CD4-positive, alpha-beta T cell treated with Interferon gamma for 1 hour (primary cell): ENCODE data around the gene DTNBP1.
"Not testable (repeated sequence)": the region's sequence is repeated elsewhere in the genome, so short reads cannot be mapped to it uniquely, and the experiment has no call there.

Experiments used
- DNase-seq: peaks from one replicate; pipeline ENCODE4 v3.0.0-alpha.2; 2020

Gene DTNBP1

DNA sequence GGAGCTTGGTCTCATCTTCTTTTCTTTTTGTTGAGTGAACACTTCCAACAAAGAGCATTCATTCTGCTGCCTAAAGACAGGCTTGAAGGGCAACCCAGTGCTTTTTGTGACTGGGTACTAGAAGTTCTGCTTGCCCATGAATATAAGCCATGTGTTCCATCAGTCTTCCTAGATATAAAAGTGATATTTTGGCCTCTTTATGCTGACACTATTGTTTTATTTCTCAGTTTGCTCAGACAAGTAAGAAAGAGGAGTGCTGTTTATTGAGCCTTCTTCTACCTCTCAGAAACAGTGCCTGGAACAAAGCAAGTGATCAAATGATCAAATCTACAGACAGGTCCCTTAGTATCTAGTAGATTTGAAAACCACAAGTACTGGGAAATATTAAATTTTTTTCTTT is 2.4 kb upstream of the DTNBP1 start:
- DNase-seq, result no peak

DNA sequence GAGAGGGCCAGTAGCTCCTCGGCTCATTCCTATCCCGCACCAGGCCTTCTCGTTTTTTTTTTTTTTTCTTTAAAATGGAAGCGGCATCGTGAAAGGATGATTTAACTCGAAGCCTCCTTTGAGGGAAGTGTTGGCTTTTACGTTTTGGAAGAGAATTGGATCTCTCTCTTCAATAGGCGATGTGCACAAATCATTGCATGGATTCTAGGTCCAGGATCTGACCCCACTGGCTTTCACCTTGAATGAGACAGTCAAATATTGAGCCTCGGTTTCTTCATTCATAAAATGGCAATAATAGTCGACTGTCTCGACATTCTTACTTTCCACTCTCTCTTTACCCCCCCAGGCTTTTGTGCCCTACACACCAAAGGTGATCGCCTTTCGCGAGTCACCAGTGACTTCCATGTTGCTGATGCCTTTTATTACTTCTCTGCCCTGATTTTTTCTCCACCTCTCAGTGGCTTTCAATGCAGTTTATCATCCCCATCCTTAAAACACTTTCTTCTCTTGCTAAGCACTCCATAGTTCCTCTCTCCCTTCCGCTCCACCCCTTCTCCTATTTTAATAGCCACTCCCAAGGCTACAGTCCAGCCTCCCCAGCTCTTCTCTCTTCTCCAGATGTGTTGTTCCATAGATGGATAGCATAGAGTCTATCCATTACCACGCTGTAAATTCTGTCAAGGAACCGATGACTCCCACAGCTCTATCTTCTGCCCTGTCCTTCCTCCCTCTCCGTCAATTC is 473 bp upstream of the DTNBP1 start:
- no peak for DNase-seq

DNA sequence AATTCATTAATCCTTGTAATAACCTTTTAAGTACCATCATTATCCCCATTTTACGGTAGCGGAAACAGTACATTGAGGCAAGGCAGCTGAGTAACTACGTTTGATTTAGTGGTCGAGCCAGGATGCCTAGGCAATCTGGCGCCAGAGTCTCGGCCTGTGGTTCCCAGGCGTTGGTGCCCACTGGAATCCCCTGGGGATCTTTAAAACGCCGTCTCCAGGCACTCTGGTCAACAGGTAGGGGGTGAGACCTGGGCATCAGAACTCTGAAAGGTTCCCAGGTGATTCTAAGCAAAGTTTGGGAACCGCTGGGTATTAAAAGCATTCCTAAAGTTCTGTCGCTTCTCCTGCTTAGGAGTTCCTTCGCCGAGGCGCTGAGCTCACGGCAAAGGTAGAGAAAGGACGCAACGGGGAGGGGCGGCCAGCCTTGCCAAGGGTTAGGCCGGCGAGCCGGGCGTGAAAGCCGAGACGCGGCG is 939 bp downstream of the DTNBP1 start:
- no peak for DNase-seq

DNA sequence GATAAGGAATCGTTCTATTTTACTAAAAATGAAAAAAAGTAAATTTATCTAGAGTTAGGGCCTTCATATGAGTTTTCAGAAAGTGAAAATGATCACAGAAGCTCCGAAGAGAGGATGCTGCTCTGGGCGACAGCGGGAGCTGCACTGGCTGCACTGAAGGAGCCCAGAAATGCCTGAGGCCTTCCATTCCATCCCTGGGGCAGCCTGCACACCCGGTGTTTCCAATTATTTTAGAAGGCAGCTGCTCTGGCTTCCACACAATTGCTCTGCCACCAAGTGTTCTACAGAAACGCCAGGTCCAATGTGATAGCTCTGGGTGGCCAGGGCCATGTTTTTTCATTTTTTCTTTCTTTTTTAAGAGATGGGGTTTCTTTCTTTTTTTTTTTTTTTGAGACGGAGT is 3.6 kb downstream of the DTNBP1 start:
- DNase-seq, result no peak

DNA sequence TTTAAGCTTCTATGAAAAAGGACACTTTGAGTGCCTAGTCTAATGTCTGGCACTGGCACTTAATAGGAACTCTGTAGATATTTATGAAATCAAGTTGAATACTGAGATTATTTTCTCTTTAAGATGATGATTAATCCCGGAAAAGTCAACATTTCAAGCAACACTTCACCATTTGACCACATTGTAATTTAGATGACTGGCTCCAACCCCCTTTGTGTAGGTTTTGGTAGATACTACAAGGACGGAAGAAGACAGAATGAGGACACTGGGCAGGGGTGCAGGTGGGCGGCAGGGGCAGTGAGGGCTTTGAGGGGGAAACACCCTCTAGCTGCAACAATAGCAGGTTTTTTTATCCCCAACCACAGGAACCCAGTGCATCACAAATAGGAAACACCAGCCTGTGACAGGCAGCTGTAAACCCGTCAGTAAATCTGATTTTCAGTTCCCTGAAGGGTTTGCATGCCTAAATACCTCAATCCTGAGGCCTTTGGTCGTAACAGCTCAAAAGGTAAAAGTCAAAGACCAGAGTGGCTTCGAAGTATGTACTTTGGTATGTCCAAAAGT is 4.6 kb downstream of the DTNBP1 start:
- DNase-seq, result peak; percentile 34

DNA sequence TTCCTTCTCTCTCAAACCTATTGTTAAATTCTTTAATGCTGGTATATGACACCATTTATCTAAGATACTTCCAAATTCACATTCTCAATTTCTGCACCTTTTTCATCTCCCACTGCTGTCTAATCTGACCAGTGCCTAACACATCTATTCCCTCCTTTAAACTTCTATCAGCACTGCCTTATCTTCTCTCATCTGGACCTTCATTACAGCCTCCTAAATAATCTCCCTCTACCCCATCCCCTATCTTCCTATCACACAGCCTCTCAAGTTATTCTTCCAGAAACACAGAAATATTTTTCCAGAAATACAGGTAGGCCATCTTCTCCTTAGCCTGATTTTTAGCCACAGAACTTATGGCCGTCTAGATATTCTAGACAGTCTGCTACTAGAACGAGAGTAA is 5.5 kb downstream of the DTNBP1 start:
- no peak for DNase-seq

DNA sequence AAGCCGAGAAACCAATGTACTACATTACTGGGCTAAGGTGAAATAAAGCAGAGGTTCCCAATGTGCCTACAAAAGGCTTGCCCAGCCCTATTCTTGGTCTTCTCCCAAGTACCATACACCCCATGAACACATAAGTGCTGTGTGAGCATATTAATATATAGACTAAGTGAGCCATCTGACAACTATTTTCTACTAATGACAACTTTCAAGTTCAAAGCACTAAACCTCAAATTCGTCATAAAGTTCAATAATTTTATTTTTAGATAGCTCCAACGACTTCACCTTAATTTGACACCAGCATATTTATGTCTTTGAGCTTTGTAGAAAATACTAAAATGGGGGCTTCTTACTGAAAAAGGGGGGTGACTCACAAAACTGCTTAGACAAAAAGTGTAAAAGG is 6.7 kb downstream of the DTNBP1 start:
- no peak for DNase-seq

DNA sequence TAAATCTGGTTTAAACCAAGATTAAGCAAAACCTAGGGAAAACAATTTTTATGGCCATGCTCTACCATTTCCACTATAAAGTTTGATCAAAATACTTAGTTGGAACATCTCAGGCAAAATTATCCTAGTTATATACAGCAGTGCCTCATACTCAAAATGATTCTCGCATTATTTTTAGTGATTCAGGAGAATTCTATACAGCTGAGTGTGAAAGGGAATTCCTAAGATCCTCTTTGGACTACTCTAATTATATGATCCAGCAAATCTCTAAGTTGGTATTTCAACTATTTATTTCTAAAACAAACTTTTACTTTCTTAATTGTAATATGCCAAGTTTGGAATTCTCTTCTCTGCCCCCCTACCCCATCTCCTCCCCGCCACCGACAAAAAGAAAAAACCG is 8.6 kb downstream of the DTNBP1 start:
- no peak for DNase-seq

DNA sequence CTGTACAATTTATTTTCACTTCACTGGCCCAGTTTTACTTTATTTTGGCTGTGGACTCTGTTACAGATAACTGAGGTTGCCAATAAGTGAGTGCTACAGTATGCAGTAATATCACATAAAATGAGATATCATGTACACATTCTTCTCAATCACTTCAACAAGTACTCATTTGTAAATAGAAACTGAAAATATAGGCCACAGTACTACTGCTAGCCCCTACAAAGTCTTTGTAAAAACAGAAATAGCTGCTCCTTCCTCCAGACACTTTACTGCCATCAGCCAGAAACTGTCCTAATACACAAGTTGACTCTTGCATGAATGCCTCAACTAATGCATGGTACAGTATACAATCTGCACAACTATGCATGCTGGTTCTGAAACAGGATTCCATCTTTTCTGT is 9.2 kb downstream of the DTNBP1 start:
- DNase-seq, result no peak

DNA sequence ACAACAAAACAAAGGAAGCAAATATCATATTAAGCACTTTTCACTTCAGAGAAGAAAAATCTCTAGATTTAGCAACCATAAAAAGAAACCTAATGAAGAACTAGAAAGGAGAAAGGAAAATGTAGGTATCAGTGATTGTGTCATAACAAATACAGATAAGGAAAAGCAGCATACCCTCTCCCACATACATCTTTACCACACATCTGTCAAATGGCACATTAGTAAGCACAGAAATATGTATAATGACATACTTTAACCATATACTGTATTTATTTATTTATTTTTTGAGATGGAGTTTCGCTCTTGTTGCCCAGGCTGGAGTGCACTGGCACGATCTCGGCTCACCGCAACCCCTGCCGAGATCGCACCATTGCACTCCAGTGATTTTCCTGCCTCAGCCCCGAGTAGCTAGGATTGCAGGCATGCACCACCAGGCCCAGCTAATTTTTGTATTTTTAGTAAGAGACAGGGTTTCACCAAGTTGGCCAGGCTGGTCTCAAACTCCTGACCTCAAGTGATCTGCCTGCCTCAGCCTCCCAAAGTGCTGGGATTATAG is 12.7 kb downstream of the DTNBP1 start:
- DNase-seq, result not testable (repeated sequence)

DNA sequence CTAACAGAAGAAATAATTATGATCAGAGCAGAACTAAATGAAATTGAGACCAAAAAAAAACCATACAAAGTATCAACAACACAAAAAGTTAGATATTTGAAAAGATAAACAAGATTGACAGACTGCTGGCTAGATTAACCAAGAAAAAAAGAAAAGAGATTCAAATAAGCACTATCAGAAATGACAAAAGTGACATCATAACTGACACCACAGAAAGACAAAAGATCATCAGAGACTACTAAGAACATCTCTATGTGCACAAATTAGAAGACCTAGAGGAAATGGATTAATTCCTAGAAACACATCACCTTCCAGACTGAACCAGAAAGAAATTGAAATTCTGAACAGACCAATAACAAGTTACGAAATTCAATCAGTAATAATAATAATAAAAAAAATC is 17.9 kb downstream of the DTNBP1 start:
- no peak for DNase-seq

DNA sequence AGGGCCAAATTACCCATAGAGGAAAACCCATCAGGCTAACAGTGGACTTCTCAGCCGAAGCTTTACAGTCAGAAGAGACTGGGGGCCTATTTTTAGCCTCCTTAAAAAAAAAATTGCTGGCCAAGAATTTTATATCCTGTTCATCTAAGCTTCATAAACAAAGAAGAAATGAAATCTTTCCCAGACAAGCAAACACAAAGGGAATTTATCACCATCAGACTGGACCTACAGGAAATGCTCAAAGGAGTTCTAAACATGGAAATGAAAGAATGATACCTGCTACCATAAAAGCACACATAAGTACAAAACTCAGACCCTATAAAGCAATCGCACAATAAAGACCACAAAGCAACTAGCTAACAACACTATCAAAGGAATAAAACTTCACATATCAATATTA is 19.3 kb downstream of the DTNBP1 start:
- DNase-seq, result no peak

DNA sequence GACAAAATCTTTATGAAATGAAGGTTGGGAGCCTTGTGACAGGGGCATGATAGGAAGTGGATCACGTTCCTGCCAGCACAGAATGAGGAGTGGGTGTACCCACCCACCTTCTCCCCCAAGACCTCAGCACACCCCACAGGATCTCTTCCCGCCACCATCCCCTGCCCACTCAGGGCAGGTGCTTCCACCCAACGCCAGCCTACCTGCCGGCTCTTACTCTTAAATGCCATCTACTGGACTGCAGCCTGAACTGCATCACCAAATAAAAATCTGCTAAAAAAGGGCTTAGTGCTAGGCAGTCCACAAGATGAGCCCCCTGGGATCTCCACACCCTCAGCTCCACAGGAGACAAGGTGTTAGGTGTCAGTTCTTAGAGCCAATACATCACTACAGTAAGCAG is 20.6 kb downstream of the DTNBP1 start:
- no peak for DNase-seq

DNA sequence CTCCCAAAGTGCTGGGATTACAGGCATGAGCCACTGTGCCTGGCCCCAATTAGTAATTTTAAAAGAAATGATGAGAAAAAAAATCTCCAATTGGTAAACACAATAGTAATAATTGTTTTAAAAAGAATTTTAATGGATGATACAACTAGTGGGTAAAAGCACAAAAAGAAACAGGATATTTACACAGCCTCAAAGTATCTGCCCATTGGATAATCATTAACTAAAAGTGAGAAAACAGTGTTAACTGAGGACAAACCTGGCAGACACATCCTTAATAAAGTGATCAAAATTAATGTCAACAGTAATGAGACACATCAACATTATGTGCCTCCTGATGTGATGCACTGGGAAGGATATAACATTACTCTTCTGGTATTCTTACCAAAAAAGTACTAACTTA is 24.5 kb downstream of the DTNBP1 start:
- DNase-seq, result no peak

DNA sequence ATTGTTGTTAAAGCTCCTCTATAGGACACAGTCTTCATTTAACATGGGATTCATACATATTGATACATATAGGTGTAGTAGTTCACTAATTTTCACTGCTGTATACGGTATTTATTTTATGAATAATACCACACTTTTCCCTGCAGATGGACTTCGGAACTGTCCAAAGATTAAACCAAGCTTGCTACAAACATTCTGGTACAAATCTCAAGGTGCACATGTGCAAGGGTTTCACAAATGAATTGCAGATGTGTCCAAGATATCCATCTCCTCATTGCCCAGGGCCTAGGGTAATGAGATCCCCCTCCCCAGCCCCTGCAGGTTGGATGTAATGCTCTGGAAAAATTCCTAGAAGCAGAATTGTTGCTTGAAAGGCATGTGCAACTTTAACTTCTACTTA is 31.4 kb downstream of the DTNBP1 start:
- no peak for DNase-seq

DNA sequence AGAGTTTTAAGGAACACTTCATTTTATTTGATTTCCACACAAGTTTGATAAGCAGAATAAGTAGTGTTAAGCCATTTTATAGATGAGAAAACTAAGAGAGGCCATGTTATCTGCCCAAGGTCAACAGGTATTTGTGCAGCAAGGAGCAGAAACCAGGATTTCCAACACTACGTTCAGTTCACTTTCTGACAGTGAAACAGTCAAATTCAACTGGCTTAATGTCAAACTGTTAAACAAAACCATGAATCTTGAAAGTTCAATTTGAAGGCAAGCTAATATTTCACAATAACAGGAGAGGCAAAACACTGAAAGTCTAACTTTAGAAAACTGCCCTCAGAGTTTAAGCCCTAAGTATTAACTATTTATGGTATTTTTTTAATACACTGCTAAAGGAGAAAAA is 32.6 kb downstream of the DTNBP1 start:
- no peak for DNase-seq

DNA sequence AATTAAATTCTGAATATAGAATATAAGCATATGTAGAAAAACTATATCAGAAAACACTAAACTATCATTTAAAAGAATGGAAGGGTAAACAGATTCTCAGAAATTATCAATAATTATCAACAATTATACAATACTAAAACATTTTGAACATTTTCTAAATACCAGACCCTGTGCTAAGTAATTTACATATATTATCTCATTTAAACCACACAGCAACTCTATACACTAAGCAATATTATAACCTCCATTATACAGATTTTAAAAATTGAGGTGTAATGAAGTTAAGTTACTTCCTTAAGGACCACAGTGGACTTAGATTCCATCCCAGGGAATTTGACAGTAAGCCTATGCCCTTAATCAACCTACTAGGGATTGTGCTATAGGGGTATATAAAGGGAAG is 33.3 kb downstream of the DTNBP1 start:
- no peak for DNase-seq

DNA sequence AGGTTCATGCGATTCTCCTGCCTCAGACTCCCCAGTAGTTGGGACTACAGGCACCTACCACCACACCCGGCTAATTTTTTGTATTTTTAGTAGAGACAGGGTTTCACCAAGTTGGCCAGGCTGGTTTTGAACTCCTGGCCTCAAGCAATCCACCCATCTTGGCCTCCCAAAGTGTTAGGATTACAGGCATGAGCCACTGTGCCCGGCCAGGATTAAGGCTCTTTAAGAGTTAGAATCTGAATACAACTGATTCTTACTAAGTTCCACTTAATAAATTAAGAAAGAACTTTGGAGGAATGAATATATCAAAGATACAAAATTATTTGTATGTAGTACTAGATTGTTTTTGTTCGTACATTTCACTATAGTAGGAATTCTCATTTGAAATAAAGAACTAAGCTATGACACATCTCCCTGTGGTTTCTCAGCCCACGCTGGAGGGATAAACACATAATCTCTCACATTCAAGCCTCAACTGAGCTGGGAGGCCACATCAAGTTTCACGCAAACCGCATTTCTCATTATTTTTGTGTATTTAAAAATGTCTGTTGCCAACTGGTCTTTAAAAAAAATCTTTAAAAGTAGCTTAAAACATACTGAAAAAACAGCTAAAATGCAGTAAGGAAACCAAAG is 34.2 kb downstream of the DTNBP1 start:
- peak; percentile 2 for DNase-seq

DNA sequence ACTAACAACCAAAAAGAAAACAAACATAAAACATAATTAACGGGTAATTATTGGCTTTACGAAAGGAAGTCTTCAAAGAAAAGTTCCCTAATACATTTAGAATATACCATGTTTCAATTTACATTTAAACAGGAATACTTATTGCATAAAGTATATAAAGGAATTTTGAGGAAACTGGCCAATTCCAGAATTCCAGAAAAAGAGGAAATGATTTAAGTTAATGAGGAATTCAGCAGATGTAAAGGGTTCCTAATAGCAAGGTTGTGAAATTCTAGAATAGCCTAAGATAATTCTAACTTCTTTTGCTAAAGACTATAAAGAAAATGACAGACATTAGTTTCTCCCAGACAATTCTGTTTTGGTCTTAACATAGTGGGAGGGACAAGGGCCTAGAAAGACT is 35.0 kb downstream of the DTNBP1 start:
- DNase-seq, result no peak

DNA sequence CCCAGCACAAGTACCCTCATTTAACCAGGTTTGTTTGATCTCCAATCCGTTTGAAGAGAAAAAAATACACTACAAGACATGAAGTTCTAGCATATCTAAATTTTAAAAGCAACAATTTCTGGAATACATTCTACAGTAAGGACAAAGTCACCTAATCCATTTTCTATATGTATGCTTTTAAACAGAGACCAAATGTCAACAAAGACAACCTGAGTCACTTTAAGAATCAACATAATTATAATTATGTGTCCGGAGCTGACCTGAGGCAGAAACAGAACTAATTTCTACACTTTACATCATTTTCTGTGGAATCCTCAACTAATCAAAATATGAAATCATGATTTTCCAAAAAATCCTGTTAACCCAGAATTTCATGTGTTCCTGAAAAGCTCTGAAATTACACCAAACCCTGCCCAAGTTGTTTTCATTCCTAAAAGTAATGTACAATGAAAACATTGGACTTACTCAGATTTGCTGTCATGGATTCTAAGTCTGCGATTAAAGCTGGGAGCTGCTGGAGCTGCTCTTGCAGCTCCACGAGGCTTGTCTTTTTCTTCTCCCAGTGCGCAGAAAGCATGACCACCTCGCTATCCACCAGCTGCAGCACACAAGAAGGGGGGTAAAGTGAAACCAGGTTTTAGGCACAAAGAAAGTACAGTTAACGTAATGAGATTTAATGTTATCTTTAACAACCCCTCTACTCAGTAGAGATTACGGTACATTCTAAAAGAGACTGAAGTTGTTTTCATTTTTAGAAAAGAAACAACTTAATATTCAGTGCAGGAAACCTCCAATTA is 35.8 kb downstream of the DTNBP1 start:
- DNase-seq, result no peak

DNA sequence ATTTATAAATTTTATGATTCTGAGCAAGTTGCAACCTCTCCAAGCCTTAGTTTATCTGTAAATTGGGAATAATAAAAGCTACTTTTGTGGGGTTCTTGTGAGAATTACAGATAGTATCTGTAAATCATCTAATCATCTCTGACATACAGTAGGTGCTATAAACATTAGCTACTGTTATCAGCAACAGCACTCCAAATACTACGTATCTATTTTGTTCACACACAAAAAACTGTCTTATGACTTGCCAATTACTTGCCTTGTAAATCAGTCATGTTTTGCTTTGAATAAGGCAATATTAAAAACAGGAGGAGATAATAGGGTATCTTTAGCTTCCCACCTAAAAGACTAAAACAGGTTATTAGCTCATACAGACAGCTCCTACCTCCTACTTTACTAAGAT is 36.7 kb downstream of the DTNBP1 start:
- DNase-seq, result no peak

DNA sequence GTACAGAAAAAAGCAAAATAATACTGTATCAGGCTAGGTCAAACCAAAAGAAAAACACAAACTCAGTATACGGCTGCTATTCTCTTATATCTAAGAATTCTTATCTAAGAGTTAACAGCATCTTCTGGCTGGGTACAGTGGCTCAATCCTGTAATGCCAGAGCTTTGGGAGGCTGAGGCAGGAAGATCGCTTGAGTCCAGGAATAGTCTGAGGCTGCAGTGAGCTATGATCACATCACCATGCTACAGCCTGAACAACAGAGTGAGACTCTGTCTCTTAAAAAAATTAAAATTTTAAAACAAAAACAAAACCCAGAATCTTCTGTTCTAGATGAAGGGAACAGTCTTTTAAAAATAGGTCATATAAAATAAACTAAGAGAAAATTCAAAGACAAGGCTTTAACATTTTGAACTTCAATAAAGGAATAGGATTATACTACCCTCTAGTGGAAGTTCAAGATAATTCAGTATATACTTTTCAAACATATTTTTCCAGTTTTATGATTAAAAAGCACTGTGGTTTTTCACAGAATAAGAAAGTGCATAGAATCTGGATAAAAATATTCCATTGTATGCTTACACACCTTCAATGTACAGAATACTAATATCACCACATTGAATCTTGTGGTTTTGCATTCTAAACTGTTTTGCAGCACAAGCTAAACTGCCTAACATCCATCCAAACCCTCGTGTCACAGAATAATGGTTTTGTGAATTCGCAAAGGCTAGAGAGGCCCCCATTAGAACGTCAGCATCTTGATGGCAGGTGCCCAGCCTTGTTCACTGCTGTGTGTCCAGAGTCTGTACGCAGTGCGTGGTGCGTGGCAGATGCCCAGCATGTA is 39.3 kb downstream of the DTNBP1 start:
- DNase-seq, result no peak
